NCI-H2029 treated with DMSO at 0.1 percent for 48 hours (cell line): Measurements from ENCODE around the gene CCDC182.
A peak's percentile ranks its signal among the peaks of the same experiment; 100 is the strongest.

Source experiments
- DNase-seq: peaks from one replicate; lab custom pipeline; 2025; lab: John Stamatoyannopoulos, UW

CCDC182 gene

GRCh38 chr17:57727630-57728175 is 17.4 kb downstream of the CCDC182 start:
- no peak for DNase-seq

- DNase-seq, result no peak
These were observed 18.3 kb downstream of the CCDC182 start for GRCh38 chr17:57726838-57727237.

GRCh38 chr17:57726213-57726790 is 18.8 kb downstream of the CCDC182 start:
- DNase-seq, result no peak

GRCh38 chr17:57724729-57725125 is 20.4 kb downstream of the CCDC182 start:
- DNase-seq, result no peak

- DNase-seq, result no peak
These were observed 20.9 kb downstream of the CCDC182 start for GRCh38 chr17:57724026-57724728.

- DNase-seq, result no peak
These were observed 21.6 kb downstream of the CCDC182 start for GRCh38 chr17:57723427-57724025.

GRCh38 chr17:57722704-57723043 is 22.4 kb downstream of the CCDC182 start:
- no peak for DNase-seq

GRCh38 chr17:57721967-57722703 is 23.0 kb downstream of the CCDC182 start:
- no peak for DNase-seq

- DNase-seq, result no peak
These were observed 24.6 kb downstream of the CCDC182 start for GRCh38 chr17:57720386-57721035.

- no peak for DNase-seq
These were observed 26.2 kb downstream of the CCDC182 start for GRCh38 chr17:57718878-57719277.

- no peak for DNase-seq
These were observed 29.1 kb downstream of the CCDC182 start for GRCh38 chr17:57715981-57716380.

- peak; percentile 73 for DNase-seq
These were observed 30.4 kb downstream of the CCDC182 start for GRCh38 chr17:57714665-57715180.

- DNase-seq, result no peak
These were observed 32.0 kb downstream of the CCDC182 start for GRCh38 chr17:57713140-57713539.

GRCh38 chr17:57708410-57708809 is 36.7 kb downstream of the CCDC182 start:
- DNase-seq, result no peak

- DNase-seq, result peak; percentile 21
These were observed 37.2 kb downstream of the CCDC182 start for GRCh38 chr17:57707892-57708291.

- no peak for DNase-seq
These were observed 38.3 kb downstream of the CCDC182 start for GRCh38 chr17:57706761-57707160.

- no peak for DNase-seq
These were observed 39.0 kb downstream of the CCDC182 start for GRCh38 chr17:57705921-57706695.

GRCh38 chr17:57704448-57704847 is 40.7 kb downstream of the CCDC182 start:
- no peak for DNase-seq

- DNase-seq, result no peak
These were observed 41.8 kb downstream of the CCDC182 start for GRCh38 chr17:57703273-57703672.

GRCh38 chr17:57701124-57701523 is 44.0 kb downstream of the CCDC182 start:
- no peak for DNase-seq

GRCh38 chr17:57699751-57700219 is 45.3 kb downstream of the CCDC182 start:
- DNase-seq, result no peak
